H9 (cell line): Measurements from ENCODE around the gene CMTM8. TPM values are rescaled to one million over a fixed set of nuclear protein-coding genes. Genes with fewer than 3 reads are reported as not detected.

ENCODE experiments used
- DNase-seq: peaks from one replicate; pipeline ENCODE4 v3.0.0-alpha.2; 2017
- H2AFZ ChIP-seq: one replicate; pipeline ENCODE4 v1.6.1; 2013; ENCODE audit warnings: mild to moderate bottlenecking, low read length, control low read depth, moderate library complexity
- H2AK5ac ChIP-seq: 2 replicates; pipeline ENCODE4 v1.6.1; 2013; ENCODE audit warnings: low read length, control low read depth, mixed read lengths; ENCODE audit not compliant: insufficient read length
- H2BK120ac ChIP-seq: one replicate; pipeline ENCODE4 v1.6.1; 2013; ENCODE audit warnings: low read depth, mild to moderate bottlenecking, low read length, control low read depth, inconsistent platforms; ENCODE audit not compliant: poor library complexity, severe bottlenecking
- H2BK12ac ChIP-seq: 2 replicates; pipeline ENCODE4 v1.6.1; 2013; ENCODE audit warnings: low read length, control low read depth, mixed read lengths, low read depth; ENCODE audit not compliant: insufficient read length
- H2BK15ac ChIP-seq: 2 replicates; pipeline ENCODE4 v1.6.1; 2013; ENCODE audit warnings: low read depth, low read length, control low read depth
- H2BK20ac ChIP-seq: one replicate; pipeline ENCODE4 v1.6.1; 2013; ENCODE audit warnings: low read depth, mild to moderate bottlenecking, low read length, control low read depth, inconsistent platforms; ENCODE audit not compliant: poor library complexity, severe bottlenecking
- H2BK5ac ChIP-seq: 2 replicates; pipeline ENCODE4 v1.6.1; 2013; ENCODE audit warnings: low read length, control low read depth, mixed read lengths; ENCODE audit not compliant: insufficient read length
- H3K14ac ChIP-seq: 2 replicates; pipeline ENCODE4 v1.6.1; 2013; ENCODE audit warnings: low read length, control low read depth; ENCODE audit not compliant: insufficient read depth
- H3K18ac ChIP-seq: 2 replicates; pipeline ENCODE4 v1.6.1; 2013; ENCODE audit warnings: low read depth, mild to moderate bottlenecking, mixed read lengths, low read length, control low read depth; ENCODE audit not compliant: insufficient read length
- H3K23ac ChIP-seq: 2 replicates; pipeline ENCODE4 v1.6.1; 2013; ENCODE audit warnings: low read length, control low read depth, mixed read lengths, low read depth; ENCODE audit not compliant: insufficient read length
- H3K23me2 ChIP-seq: 2 replicates; pipeline ENCODE4 v1.6.1; 2013; ENCODE audit warnings: low read depth, mild to moderate bottlenecking, mixed read lengths, low read length, control low read depth; ENCODE audit not compliant: insufficient read length, poor library complexity, severe bottlenecking
- H3K27ac ChIP-seq: 2 replicates; pipeline ENCODE4 v1.5.1; 2013; ENCODE audit warnings: low read length, control low read depth, mixed read lengths, low read depth; ENCODE audit not compliant: insufficient read length
- H3K27me3 ChIP-seq: 2 replicates; pipeline ENCODE4 v1.6.1; 2013; ENCODE audit warnings: low read length, control low read depth, inconsistent platforms; ENCODE audit not compliant: insufficient read depth
- H3K4ac ChIP-seq: 2 replicates; pipeline ENCODE4 v1.6.1; 2013; ENCODE audit warnings: low read depth, mild to moderate bottlenecking, control low read depth, inconsistent platforms, low read length, moderate library complexity
- H3K4me1 ChIP-seq: 2 replicates; pipeline ENCODE4 v1.6.1; 2013; ENCODE audit warnings: low read length, control low read depth, inconsistent platforms; ENCODE audit not compliant: insufficient read depth
- H3K4me2 ChIP-seq: 2 replicates; pipeline ENCODE4 v1.6.1; 2013; ENCODE audit warnings: low read length, control low read depth, mixed read lengths; ENCODE audit not compliant: insufficient read length, insufficient read depth
- H3K56ac ChIP-seq: 2 replicates; pipeline ENCODE4 v1.6.1; 2013; ENCODE audit warnings: low read depth, mild to moderate bottlenecking, mixed read lengths, low read length, control low read depth; ENCODE audit not compliant: insufficient read length
- H3K79me1 ChIP-seq: 2 replicates; pipeline ENCODE4 v1.6.1; 2013; ENCODE audit warnings: low read depth, mild to moderate bottlenecking, moderate library complexity, low read length, control low read depth, inconsistent platforms; ENCODE audit not compliant: insufficient read depth, poor library complexity, severe bottlenecking
- H3K79me2 ChIP-seq: 2 replicates; pipeline ENCODE4 v1.6.1; 2013; ENCODE audit warnings: low read length, control low read depth, inconsistent platforms; ENCODE audit not compliant: insufficient read depth
- H3K9ac ChIP-seq: 2 replicates; pipeline ENCODE4 v1.6.1; 2013; ENCODE audit warnings: low read length, control low read depth, mixed read lengths; ENCODE audit not compliant: insufficient read length; ENCODE audit errors: extremely low read depth
- H3K9me3 ChIP-seq: one replicate; pipeline ENCODE4 v1.6.1; 2013; ENCODE audit warnings: low read depth, low read length, inconsistent platforms; ENCODE audit not compliant: control insufficient read depth
- H3T11ph ChIP-seq: one replicate; pipeline ENCODE4 v1.6.1; 2013; ENCODE audit warnings: mild to moderate bottlenecking, low read length, control low read depth, inconsistent platforms
- H4K20me1 ChIP-seq: one replicate; pipeline ENCODE4 v1.6.1; 2013; ENCODE audit not compliant: control insufficient read depth, insufficient read length, insufficient read depth
- H4K5ac ChIP-seq: 2 replicates; pipeline ENCODE4 v1.6.1; 2013; ENCODE audit warnings: low read depth, mild to moderate bottlenecking, mixed read lengths, low read length, control low read depth; ENCODE audit not compliant: insufficient read length
- H4K8ac ChIP-seq: replicated peaks from 2 replicates; pipeline ENCODE4 v1.6.1; 2013; ENCODE audit warnings: low read length, control low read depth, mixed read lengths, low read depth; ENCODE audit not compliant: insufficient read length
- H4K91ac ChIP-seq: 2 replicates; pipeline ENCODE4 v1.6.1; 2013; ENCODE audit warnings: low read depth, mild to moderate bottlenecking, moderate library complexity, mixed read lengths, low read length, control low read depth; ENCODE audit not compliant: insufficient read length
- H3K27ac Mint-ChIP-seq, 3 experiments: 2 replicates in 2 of 3; 3 replicates in 1 of 3; pipeline ENCODE4 v1.8.0; 2020 to 2021; ENCODE audit warnings: mixed read lengths in 3 of 3, mild to moderate bottlenecking in 1 of 3, moderate library complexity in 1 of 3
- H3K27me3 Mint-ChIP-seq: 2 replicates; pipeline ENCODE4 v1.8.0; 2021; ENCODE audit warnings: low read depth, mild to moderate bottlenecking, moderate library complexity, mixed read lengths
- H3K36me3 Mint-ChIP-seq, 3 experiments: 2 replicates in 2 of 3; 3 replicates in 1 of 3; pipeline ENCODE4 v1.8.0; 2020 to 2021; ENCODE audit warnings: low read depth in 3 of 3, mixed read lengths in 3 of 3; ENCODE audit not compliant: insufficient read depth in 1 of 3
- H3K4me1 Mint-ChIP-seq, 2 experiments: 2 replicates each; pipeline ENCODE4 v1.8.0; 2020; ENCODE audit warnings: mixed read lengths in 2 of 2
- H3K4me3 Mint-ChIP-seq, 2 experiments: 2 replicates in 1 of 2; 3 replicates in 1 of 2; pipeline ENCODE4 v1.8.0; 2020 to 2021; ENCODE audit warnings: mild to moderate bottlenecking in 2 of 2, mixed read lengths in 2 of 2, moderate library complexity in 1 of 2
- H3K9me3 Mint-ChIP-seq, 2 experiments: 2 replicates in 1 of 2; 3 replicates in 1 of 2; pipeline ENCODE4 v1.8.0; 2020; ENCODE audit warnings: mild to moderate bottlenecking in 2 of 2, mixed read lengths in 2 of 2, moderate library complexity in 1 of 2
- WGBS: extraction: QIAGEN DNeasy Blood & Tissue Kit; methylation state at CpG from one replicate; pipeline ENCODE4 v1.1.7; 2013; ENCODE audit warnings: missing lambda C conversion rate, low lambda C conversion rate, mixed read lengths; ENCODE audit not compliant: insufficient read length; ENCODE audit errors: extremely low coverage; 5-methylcytosine and 5-hydroxymethylcytosine counted together
- total RNA-seq: library from RNA; stranded (reverse); gene quantifications from 2 replicates; pipeline ENCODE4 v1.2.1, GENCODE V29; 2021
- TF ChIP-seq, protein P1 (sequence below): fragments of 200-600 bp; sonication (generic); conservative IDR thresholded peaks from 3 replicates; pipeline ENCODE4 v1.8.0; 2021; ENCODE audit warnings: antibody characterized with exemption, mild to moderate bottlenecking

Gene CMTM8
- total RNA-seq, 1 experiment from 2014 or later = 4.0 TPM

DNA sequence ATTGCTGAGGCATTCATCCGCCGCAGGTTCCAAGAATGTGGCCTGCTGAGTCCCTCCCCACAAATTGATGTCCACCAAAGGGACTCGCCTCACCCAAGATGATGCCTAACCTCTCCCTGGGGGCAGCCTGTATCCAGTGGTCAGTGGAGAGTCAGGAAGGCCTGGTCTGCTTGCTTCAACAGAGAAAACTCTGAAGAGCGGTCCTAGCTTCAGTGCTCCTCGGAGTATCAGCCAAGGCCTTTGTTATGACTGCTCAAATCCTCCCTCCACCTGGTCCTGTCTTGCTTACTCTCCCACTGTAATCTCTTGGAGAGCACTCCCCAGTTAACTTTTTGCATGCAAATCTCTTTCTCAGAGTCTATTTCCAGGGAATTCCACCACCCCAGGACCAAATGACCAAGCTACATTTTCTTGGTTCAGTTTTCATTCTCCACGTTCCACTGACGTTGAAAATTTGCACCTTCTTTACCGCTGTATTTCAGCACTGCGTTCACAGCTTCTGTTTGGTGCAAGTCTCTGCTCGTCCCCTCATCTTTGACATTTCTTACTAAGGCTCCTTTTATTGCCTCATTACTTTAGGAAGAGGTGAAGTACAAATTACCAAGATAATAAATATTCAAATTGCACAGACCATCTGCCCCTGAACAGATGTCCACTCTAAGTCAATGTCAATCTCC is 175.5 kb downstream of the CMTM8 start:
- Histone ChIP-seq H4K20me1 (no peaks in the 10 kb centered on the region), H3K4ac (no peak overlapping the region), H4K5ac (no peak overlapping the region), H3K4me1 (peaks cover 11% of the 10 kb centered on the region; the same call in 1 of the 2 replicates), H4K91ac (no peak overlapping the region), H3K79me1 (no peaks in the 10 kb centered on the region), H3K14ac (no peak overlapping the region), H3T11ph (no peak overlapping the region), H2BK12ac (no peak overlapping the region), H3K27me3 (no peaks in the 10 kb centered on the region), H3K4me2 (no peak overlapping the region), H4K8ac (no peak overlapping the region), H3K23me2 (no peaks in the 10 kb centered on the region), H2BK20ac (no peak overlapping the region), H3K79me2 (no peaks in the 10 kb centered on the region), H3K27ac (no peak overlapping the region), H2BK5ac (no peak overlapping the region), H2AK5ac (no peak overlapping the region), H3K9me3 (no peaks in the 10 kb centered on the region), H2BK15ac (no peak overlapping the region), H3K56ac (no peak overlapping the region), H3K23ac (no peak overlapping the region), H2BK120ac (no peak overlapping the region), H3K18ac (no peak overlapping the region), H2AFZ (no peak overlapping the region), H3K9ac (no peak overlapping the region)
- H3K4me1 Mint-ChIP-seq = peaks cover 48 to 53% of the 10 kb centered on the region in 2 experiments
- TF ChIP-seq, protein P1, sequence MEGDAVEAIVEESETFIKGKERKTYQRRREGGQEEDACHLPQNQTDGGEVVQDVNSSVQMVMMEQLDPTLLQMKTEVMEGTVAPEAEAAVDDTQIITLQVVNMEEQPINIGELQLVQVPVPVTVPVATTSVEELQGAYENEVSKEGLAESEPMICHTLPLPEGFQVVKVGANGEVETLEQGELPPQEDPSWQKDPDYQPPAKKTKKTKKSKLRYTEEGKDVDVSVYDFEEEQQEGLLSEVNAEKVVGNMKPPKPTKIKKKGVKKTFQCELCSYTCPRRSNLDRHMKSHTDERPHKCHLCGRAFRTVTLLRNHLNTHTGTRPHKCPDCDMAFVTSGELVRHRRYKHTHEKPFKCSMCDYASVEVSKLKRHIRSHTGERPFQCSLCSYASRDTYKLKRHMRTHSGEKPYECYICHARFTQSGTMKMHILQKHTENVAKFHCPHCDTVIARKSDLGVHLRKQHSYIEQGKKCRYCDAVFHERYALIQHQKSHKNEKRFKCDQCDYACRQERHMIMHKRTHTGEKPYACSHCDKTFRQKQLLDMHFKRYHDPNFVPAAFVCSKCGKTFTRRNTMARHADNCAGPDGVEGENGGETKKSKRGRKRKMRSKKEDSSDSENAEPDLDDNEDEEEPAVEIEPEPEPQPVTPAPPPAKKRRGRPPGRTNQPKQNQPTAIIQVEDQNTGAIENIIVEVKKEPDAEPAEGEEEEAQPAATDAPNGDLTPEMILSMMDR = no peak
- H3K27me3 Mint-ChIP-seq = no peaks in the 10 kb centered on the region
- DNase-seq = no peak
- H3K9me3 Mint-ChIP-seq = peaks cover 7 to 8% of the 10 kb centered on the region in 2 experiments
- peak overlapping the region; percentile 29 to 92 (median 32) for H3K27ac Mint-ChIP-seq
- no peak overlapping the region for H3K4me3 Mint-ChIP-seq
- WGBS = no CpG with 5 or more reads among the region's 10 CpGs
- peaks cover 7 to 9% (median 9%) of the 10 kb centered on the region in 3 experiments for H3K36me3 Mint-ChIP-seq
